Gastrocnemius medialis (tissue), 4 donors: ENCODE results near the gene ALDH4A1.

Experiments
- CTCF ChIP-seq, 5 experiments: fragments of 450-650 bp in 3 of 5; fragments of 200-600 bp in 2 of 5; sonication (generic) in 2 of 5; IDR thresholded peaks in 4 of 5; conservative IDR thresholded peaks in 1 of 5; 1 replicate in 4 of 5; 2 replicates in 1 of 5; pipeline ENCODE4 v1.5.1; 2016 to 2019; ENCODE audit warnings: antibody characterized with exemption in 5 of 5, mild to moderate bottlenecking in 3 of 5, moderate library complexity in 3 of 5
- POLR2A ChIP-seq, 2 donors: fragments of 450-650 bp; IDR thresholded peaks; one replicate each; pipeline ENCODE4 v1.6.1; 2017; ENCODE audit warnings: antibody characterized with exemption in 2 of 2, mild to moderate bottlenecking in 2 of 2, moderate library complexity in 2 of 2

GRCh38 chr1:18938008-18938706 is 35.8 kb upstream of the ALDH4A1 start:
- no peak for TF ChIP-seq CTCF (IDR thresholded peaks at IDR 0.05 in 4 of 5, conservative IDR thresholded peaks at IDR 0.05 in 1 of 5)
- TF ChIP-seq POLR2A (IDR thresholded peaks at IDR 0.05), result no peak
